ENCODE results near the gene MDGA2. TPM values are rescaled to one million over a fixed set of nuclear protein-coding genes. Genes with fewer than 3 reads are reported as not detected.

The MDGA2 gene
- total RNA-seq, 4 donors from 2014 or later, result 4.2 TPM; not detected in 3

DNA sequence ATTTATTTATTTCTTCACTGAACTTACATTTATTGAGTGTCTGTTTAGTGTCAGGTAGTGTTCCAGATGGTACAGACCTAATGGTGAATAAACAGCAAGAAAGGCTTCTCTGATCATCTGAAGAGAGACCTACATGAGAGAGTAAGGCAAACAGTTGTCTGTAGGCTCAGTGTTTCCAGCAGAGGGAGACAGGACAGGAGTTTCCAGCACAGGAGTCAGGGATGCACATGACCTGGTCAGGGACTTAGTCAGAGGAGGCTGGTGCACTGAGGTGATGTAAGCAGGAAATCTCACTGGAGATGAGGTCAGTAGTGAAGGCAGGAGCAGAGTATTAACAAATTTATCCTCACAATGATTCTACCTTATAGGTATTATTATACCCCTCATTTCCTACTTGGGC lies 233.2 kb downstream of the MDGA2 start:
- no peaks in the 10 kb centered on the region for H3K4me1 ChIP-seq
- no peaks in the 10 kb centered on the region for H3K27me3 ChIP-seq
- no peaks in the 10 kb centered on the region for H3K36me3 ChIP-seq
- intact Hi-C loops (cut with DNase I; ENCODE audit: low total_unique reads), result no loop called here
- TF ChIP-seq, protein P1, sequence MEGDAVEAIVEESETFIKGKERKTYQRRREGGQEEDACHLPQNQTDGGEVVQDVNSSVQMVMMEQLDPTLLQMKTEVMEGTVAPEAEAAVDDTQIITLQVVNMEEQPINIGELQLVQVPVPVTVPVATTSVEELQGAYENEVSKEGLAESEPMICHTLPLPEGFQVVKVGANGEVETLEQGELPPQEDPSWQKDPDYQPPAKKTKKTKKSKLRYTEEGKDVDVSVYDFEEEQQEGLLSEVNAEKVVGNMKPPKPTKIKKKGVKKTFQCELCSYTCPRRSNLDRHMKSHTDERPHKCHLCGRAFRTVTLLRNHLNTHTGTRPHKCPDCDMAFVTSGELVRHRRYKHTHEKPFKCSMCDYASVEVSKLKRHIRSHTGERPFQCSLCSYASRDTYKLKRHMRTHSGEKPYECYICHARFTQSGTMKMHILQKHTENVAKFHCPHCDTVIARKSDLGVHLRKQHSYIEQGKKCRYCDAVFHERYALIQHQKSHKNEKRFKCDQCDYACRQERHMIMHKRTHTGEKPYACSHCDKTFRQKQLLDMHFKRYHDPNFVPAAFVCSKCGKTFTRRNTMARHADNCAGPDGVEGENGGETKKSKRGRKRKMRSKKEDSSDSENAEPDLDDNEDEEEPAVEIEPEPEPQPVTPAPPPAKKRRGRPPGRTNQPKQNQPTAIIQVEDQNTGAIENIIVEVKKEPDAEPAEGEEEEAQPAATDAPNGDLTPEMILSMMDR (IDR thresholded peaks at IDR 0.05), result no peak
- TF ChIP-seq POLR2A (IDR thresholded peaks at IDR 0.05), result no peak
- H3K4me3 ChIP-seq, result no peak overlapping the region
- H3K9me3 ChIP-seq, result no peaks in the 10 kb centered on the region
- DNase-seq, result no peak
- H3K27ac ChIP-seq, result no peak overlapping the region

DNA sequence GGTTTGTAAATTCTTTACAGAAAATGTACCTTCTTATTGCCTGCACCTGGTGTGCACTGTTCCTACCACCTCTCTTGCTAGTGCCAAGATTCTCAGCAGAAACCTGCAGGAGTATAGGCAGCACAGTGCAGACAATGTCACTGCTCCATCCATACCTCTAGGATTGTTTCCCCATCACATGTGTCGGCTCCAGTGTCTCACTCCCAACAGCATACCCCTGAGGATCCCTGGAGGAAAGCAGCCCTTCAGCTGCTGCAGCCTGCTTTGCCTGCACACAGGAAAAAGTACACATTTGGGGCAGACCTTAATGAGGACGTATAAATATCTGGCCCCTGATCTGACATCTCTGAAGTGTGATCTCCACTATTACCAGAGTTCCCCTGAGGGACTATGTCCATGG lies 235.5 kb downstream of the MDGA2 start:
- no peak for DNase-seq
- intact Hi-C loops (cut with DNase I; ENCODE audit: low total_unique reads), result no loop called here
- Histone ChIP-seq H3K27me3 (no peaks in the 10 kb centered on the region), H3K4me1 (no peaks in the 10 kb centered on the region), H3K9me3 (no peaks in the 10 kb centered on the region), H3K4me3 (no peak overlapping the region), H3K27ac (no peak overlapping the region), H3K36me3 (no peaks in the 10 kb centered on the region)
- no peak for TF ChIP-seq POLR2A (IDR thresholded peaks at IDR 0.05)
- TF ChIP-seq, protein P1 (IDR thresholded peaks at IDR 0.05), result no peak

GRCh38 chr14:47438650-47439140 lies 236.7 kb downstream of the MDGA2 start:
- H3K27me3 ChIP-seq, result no peaks in the 10 kb centered on the region
- H3K9me3 ChIP-seq, result no peaks in the 10 kb centered on the region
- TF ChIP-seq, protein P1 (IDR thresholded peaks at IDR 0.05), result no peak
- TF ChIP-seq POLR2A (IDR thresholded peaks at IDR 0.05), result no peak
- no peaks in the 10 kb centered on the region for H3K4me1 ChIP-seq
- intact Hi-C loops (cut with DNase I; ENCODE audit: low total_unique reads), result no loop called here
- no peak overlapping the region for H3K27ac ChIP-seq
- H3K36me3 ChIP-seq, result no peaks in the 10 kb centered on the region
- no peak overlapping the region for H3K4me3 ChIP-seq
- DNase-seq, result no peak

DNA sequence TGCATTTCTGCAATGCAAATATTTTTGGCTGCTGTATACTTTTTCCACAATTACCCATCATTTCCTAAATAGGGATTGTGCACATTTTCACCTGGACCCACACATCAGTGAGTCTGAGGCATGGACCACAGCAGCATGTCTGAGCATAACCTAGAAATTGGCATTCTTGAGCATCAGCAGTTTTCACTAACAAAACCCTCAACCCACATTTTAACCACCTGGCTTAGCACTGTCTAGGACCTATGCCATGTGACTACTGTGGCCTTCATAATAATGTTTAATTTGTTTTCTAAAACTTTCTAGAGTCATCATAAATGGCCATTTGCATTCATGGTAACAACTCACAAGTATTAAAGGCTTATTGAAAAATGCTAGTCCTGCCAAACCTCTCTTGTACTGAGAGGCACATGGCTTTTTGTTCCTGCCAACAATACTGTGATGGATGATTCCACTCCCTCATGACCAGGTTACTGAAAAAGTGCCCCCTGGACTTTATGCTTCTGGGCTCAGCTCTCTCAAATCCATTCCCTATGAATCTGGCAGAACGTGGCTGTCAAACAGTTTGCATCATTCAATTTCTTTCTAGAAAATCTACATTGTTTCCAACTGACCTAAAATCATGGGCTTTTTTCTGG lies 240.0 kb downstream of the MDGA2 start:
- Histone ChIP-seq H3K27ac (no peak overlapping the region), H3K4me1 (no peaks in the 10 kb centered on the region), H3K9me3 (no peaks in the 10 kb centered on the region), H3K27me3 (no peaks in the 10 kb centered on the region), H3K36me3 (no peaks in the 10 kb centered on the region), H3K4me3 (no peak overlapping the region)
- TF ChIP-seq POLR2A (IDR thresholded peaks at IDR 0.05), result no peak
- TF ChIP-seq, protein P1 (IDR thresholded peaks at IDR 0.05), result no peak
- DNase-seq, result no peak
- intact Hi-C loops (cut with DNase I; ENCODE audit: low total_unique reads), result no loop called here

GRCh38 chr14:47427629-47428028 lies 247.8 kb downstream of the MDGA2 start:
- no peak for TF ChIP-seq POLR2A (IDR thresholded peaks at IDR 0.05)
- TF ChIP-seq, protein P1 (IDR thresholded peaks at IDR 0.05), result no peak
- H3K4me3 ChIP-seq, result no peak overlapping the region
- DNase-seq, result no peak
- intact Hi-C loops (cut with DNase I; ENCODE audit: low total_unique reads), result no loop called here
- no peaks in the 10 kb centered on the region for H3K9me3 ChIP-seq
- H3K27me3 ChIP-seq, result no peaks in the 10 kb centered on the region
- H3K27ac ChIP-seq, result no peak overlapping the region
- no peaks in the 10 kb centered on the region for H3K36me3 ChIP-seq
- no peaks in the 10 kb centered on the region for H3K4me1 ChIP-seq

Measured in uterus (tissue), 4 donors.